Stimulated activated CD8-positive, alpha-beta memory T cell treated with anti-CD3 and anti-CD28 coated beads, Interleukin-15, amount 100 ng/mL, for 4 hours (primary cell): Measurements from ENCODE around the gene THAP8.

ENCODE experiments used
- DNase-seq, 2 donors: peaks; one replicate each; pipeline ENCODE4 v3.0.0-alpha.2; 2020; ENCODE audit warnings: low read depth in 2 of 2

The THAP8 gene, protein sequence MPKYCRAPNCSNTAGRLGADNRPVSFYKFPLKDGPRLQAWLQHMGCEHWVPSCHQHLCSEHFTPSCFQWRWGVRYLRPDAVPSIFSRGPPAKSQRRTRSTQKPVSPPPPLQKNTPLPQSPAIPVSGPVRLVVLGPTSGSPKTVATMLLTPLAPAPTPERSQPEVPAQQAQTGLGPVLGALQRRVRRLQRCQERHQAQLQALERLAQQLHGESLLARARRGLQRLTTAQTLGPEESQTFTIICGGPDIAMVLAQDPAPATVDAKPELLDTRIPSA

DNA sequence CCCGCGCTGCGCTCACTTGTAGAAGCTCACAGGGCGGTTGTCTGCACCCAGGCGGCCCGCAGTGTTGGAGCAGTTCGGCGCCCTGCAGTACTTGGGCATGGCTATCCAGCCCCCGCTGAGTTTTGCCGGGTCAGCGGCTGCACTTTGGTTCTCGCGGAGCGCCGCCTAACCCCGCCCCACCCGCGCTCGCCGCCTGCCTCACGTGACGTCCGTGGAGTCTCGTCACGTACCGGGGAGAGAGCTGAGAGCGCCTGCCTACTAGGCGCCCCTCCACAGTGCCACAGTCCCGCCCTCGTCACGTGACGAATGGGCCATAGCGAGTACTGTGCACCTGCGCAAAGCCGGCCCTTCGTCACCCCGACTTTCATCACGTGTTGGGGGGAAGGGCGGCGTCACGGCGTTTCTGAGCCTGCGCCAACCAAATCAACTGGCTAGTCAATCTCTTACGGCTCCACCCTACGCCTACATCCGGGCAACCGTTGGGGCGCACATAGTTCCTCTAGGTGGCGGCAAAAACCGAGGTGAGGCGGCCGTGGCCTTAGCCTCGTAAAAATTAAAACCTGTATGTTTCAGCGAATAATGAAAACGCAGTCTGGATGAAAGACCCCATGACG, at the start of gene THAP8:
Gene THAP8 (minus strand): TSS at position 167 of the 614 bp plus-strand sequence. CDS start 68 bp downstream, at position 99.
- peak; percentile 100 for DNase-seq

DNA sequence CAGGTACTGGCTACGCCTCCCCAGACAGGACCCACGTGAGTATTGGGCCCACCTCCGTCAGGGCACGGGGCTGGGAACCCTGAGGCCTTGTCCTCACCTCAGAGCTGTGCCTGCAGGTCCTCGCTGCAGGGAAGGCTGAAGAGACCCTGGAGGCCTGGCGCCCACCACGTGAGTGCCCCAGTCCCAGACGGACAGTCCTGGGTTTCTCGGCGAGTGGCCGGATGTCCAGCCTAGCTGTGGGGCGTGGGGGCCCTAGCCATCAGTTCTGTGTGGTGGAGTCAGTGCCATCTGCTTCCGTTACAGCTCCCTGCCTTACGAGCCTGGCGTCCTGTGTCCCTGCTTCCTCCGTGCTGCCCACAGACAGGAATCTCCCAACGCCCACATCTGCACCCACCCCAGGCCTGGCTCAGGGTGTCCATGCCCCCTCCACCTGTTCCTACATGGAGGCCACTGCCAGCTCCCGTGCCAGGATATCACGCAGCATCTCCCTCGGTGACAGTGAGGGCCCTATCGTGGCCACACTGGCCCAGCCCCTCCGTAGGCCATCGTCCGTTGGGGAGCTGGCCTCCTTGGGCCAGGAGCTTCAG, 49.0 kb upstream of the THAP8 start:
- no peak for DNase-seq

DNA sequence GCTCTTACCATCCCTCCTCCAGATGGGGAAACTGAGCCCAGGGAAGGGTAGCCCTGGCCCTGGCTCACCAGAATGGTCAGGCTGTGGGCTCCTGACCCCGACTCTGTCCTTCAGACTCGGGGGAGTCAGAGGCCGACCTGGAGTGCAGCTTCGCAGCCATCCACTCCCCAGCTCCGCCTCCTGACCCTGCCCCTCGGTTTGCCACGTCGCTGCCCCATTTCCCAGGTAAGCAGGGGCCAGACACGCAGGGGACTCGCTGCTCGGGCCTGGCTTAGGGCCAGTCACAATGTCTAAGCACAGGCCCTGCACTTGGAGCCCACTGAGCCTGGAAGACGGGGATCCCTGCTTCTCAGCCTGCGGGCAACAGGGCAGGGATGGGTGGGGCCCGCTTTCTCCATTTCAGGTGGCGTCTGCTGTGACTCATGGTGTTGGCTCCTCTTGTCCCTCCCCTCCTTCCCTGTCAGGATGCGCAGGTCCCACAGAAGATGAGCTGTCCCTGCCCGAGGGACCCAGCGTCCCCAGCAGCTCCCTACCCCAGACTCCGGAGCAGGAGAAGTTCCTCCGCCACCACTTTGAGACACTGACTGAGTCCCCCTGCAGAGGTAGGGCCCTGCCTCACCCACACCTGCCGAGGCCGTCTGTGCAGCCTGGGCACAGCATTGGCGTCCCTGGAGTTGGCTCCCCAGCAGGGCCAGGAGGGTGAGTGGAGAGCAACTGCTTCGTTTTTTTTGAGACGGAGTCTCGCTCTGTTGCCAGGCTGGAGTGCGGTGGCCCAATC, 47.7 kb upstream of the THAP8 start:
- no peak for DNase-seq

GRCh38 chr19:36100476-36100875, 46.4 kb upstream of the THAP8 start:
- DNase-seq: no peak

DNA sequence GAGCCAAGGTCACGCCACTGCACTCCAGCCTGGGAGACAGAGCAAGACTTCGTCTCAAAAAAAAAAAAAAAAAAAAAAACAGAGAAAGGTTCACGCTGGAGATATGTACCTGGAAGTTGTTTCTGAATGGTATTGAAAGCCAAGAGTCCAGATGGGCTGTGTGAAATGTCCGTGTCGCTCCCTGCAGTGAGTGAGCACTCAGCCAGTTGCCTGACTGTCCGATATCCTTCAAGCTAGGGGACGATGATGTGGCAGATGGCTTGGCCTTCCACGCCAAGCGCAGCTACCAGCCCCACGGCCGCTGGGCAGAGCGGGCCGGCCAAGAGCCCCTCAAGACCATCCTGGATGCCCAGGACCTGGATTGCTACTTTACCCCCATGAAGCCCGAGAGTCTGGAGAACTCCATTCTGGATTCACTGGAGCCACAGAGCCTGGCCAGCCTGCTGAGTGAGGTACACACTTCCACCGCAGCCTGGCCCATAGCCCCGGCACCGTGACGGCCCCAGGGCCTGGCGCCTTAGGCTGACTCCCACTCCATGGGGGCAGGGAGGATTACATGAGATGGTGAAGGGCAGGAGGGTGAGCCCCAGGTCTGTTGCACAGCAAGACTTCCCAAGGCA, 45.2 kb upstream of the THAP8 start:
- DNase-seq: no peak

GRCh38 chr19:36097036-36097435, 43.0 kb upstream of the THAP8 start:
- DNase-seq: no peak

- DNase-seq: no peak
These were observed 39.6 kb upstream of the THAP8 start for GRCh38 chr19:36093687-36094086.

DNA sequence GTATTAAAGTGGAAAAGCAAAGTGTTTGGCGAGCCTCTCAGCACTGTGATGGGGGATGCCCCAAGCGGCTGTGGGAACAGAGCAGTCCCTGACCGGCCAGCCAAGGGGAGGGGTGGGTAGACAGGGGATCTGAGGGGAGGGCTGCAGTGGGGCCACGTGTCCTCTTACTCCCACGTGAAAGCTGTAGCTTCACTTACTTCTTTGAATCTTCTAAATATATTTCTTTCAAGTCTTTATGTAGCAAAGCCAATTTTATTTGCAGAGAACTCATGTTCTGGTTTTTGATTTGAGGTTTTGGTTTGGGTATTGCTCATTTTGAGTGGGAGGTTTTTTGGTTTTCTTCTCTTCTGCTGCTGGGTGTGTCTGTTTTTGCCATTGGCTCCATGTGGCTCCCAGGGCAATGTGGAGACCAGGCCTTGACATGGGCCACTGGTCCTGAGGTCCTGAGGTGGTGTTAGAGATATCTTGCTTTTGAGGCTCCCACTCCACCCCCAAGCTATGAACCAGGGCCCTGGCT, 39.1 kb upstream of the THAP8 start:
- DNase-seq: no peak

DNA sequence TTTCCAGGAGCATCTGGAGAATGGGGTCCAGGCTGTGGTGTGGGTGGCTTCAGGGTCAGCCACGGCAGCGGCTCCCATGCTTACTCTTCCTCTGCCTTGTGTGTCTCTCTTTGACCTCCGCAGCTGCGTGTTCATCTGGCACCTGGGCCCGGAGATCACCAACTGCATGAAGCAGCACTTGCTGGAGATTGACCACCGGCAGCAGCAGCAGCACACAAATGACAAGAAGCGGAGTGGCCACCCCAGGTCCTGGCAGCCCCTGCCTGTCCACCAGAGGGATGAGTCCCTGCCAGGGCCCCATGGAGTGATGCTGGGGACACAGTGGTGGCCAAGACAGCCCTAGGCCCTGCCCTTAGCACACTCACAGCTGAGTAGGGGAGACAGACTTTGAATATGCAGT, 38.5 kb upstream of the THAP8 start:
- DNase-seq: no peak

DNA sequence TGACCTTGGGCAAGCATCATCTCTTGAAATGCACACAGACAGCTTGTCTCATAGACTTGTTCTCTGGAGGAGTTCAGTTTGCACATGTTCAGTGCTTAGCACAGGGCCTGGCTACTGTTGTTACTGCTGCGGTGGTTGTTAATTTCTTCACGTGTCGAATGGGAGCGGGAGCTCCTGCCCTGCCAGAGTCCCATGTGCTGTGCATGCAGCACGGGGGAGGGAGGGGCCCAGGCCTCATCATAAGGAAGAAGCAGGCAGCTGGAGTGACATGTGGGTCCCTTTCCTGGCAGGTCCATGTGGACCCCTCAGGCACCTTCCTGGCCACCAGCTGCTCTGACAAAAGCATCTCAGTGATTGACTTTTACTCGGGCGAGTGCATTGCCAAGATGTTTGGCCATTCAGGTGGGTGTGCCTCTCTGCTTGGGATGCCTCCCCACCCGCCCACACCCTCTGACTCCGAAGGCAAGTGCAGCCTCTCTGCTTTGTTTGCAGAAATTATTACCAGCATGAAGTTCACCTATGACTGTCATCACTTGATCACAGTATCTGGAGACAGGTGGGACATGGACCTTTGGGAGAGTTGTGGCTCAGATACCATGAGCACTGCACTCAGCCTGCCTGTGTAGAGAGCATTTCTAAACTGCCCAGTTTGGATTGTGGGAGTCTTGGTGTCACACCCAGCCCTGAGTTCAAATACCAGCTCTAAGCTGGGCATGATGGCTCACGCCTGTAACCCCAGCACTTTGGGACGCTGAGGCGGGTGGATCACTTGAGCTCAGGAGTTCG, 37.0 kb upstream of the THAP8 start:
- DNase-seq: no peak

- no peak for DNase-seq
These were observed 35.8 kb upstream of the THAP8 start for GRCh38 chr19:36089847-36090246.

- DNase-seq: no peak
These were observed 32.2 kb upstream of the THAP8 start for GRCh38 chr19:36086326-36086725.

GRCh38 chr19:36084231-36085009, 30.3 kb upstream of the THAP8 start:
- DNase-seq: no peak

DNA sequence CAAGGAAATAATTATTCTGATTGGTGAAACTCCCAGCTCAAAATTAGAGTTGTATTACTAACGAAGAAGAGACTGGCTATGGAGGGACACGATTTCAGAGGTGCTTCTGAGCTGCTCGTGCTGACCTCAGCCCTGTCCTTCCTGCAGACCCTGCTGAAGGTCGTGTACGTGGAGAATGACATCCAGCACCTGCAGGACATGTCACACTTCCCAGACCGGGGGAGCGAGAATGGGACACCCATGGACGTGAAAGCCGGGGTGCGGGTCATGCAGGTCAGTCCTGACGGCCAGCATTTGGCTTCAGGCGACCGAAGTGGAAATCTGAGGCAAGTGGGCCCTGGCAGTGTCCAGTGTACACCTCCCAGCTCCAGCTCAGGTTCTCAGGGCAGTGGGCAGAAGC, 28.8 kb upstream of the THAP8 start:
- DNase-seq: no peak

DNA sequence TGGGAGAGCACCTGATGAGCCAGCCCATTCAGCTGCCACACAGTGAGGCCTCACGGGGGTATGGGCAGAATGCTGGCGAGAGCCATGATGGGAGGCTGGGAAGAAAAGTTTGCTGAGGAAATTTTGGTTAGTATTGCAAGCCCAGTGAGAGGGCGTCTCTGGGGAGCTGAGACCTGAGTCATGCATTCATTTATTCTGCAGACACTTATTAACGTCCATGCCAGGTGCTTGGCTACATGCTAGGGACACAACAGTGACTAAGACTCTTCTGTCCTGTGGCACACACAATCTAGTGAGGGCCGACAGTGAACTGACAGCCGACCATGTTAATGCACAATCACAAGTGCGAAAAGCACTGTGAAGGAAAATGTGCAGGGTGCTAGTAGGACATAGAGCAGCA, 27.8 kb upstream of the THAP8 start:
- no peak for DNase-seq

GRCh38 chr19:36081385-36081784, 27.3 kb upstream of the THAP8 start:
- DNase-seq: no peak

- DNase-seq: no peak
These were observed 25.4 kb upstream of the THAP8 start for GRCh38 chr19:36079389-36079945.

DNA sequence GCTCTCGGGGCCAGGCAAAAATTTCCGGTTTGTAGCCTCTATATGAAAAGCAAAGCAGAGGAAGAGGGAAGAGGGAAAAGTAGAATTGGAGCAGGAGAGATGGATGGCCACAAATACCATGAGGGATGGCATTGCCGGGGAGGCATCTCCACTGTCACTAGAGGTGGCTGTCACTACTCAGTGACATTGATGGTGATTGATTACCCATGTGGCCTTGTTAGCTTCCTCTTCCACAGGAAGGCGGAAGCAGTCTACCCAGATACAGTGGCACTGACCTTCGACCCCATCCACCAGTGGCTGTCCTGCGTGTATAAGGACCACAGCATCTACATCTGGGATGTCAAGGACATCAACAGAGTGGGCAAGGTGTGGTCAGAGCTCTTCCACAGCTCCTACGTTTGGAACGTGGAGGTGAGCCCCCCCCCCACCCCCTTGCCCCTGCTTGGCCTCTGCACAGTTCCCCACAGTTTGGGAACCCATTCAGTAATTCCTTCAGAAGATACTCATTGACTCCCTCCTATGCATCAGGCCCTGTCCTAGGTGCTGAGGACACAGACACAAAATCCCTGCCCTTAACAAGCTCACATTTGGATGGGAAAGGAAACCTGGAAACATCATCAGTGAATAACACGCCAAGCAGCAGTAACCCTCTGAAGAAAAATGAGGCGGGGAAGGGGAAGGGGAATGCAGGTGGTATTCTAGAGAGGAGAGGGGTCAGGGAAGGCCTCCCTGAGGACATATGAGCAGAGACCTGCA, 19.2 kb upstream of the THAP8 start:
- no peak for DNase-seq

DNA sequence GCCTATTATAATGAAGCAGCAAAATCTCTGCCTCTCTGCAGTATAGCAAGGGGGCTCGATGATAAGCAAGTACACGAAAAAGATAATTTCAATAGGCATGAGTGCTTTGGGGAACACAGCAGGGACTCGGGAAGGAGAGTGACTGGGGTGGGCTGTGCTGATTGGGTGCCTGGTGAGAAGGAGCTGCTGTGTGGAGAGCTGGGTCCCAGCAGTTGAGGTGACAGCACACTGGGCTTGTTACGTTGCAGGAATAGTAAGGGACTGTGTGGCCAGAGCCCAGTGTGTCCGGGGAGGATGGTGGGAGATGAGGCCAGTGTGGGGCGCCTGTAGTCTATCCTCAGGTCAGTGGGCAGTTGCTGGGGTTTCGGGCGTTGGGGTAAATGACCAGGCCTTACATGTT, 18.0 kb upstream of the THAP8 start:
- no peak for DNase-seq
